ENCODE measurements around the gene CAP1.
A peak's percentile ranks its signal among the peaks of the same experiment; 100 is the strongest.

The CAP1 gene

GRCh38 chr1:40096646-40096976 is 56.1 kb downstream of the CAP1 start:
- DNase-seq (ENCODE audit: low read depth): no peak
- TF ChIP-seq CTCF (conservative IDR thresholded peaks at IDR 0.05; ENCODE audit: low read depth, low read length): no peak
- H3K4me3 ChIP-seq (ENCODE audit: low read length): peak overlapping the region; percentile 85

- peak; percentile 12 for DNase-seq (ENCODE audit: low read depth)
- H3K4me3 ChIP-seq (ENCODE audit: low read length): peak within 1 kb of the TSS; percentile 85
- TF ChIP-seq CTCF (conservative IDR thresholded peaks at IDR 0.05; ENCODE audit: low read depth, low read length): peak; percentile 24
Observed at GRCh38 chr1:40096977-40097782, 56.7 kb downstream of the CAP1 start, which contains the start of gene PPT1. PPT1 (minus strand) TSS chr1:40097252; CDS start chr1:40097238, 14 bp downstream.

- H3K4me3 ChIP-seq (ENCODE audit: low read length): no peak overlapping the region
- no peak for TF ChIP-seq CTCF (conservative IDR thresholded peaks at IDR 0.05; ENCODE audit: low read depth, low read length)
- DNase-seq (ENCODE audit: low read depth): no peak
Observed at GRCh38 chr1:40102038-40102437, 61.5 kb downstream of the CAP1 start.

- DNase-seq (ENCODE audit: low read depth): no peak
- H3K4me3 ChIP-seq (ENCODE audit: low read length): no peak overlapping the region
- TF ChIP-seq CTCF (conservative IDR thresholded peaks at IDR 0.05; ENCODE audit: low read depth, low read length): no peak
Observed at GRCh38 chr1:40102896-40103295, 62.4 kb downstream of the CAP1 start.

- no peak for TF ChIP-seq CTCF (conservative IDR thresholded peaks at IDR 0.05; ENCODE audit: low read depth, low read length)
- no peak overlapping the region for H3K4me3 ChIP-seq (ENCODE audit: low read length)
- DNase-seq (ENCODE audit: low read depth): no peak
Observed at GRCh38 chr1:40105028-40105427, 64.5 kb downstream of the CAP1 start.

GRCh38 chr1:40107290-40107959 is 66.9 kb downstream of the CAP1 start:
- no peak for DNase-seq (ENCODE audit: low read depth)
- TF ChIP-seq CTCF (conservative IDR thresholded peaks at IDR 0.05; ENCODE audit: low read depth, low read length): no peak

GRCh38 chr1:40110389-40110788 is 69.9 kb downstream of the CAP1 start:
- H3K4me3 ChIP-seq (ENCODE audit: low read length): no peak overlapping the region
- DNase-seq (ENCODE audit: low read depth): no peak
- TF ChIP-seq CTCF (conservative IDR thresholded peaks at IDR 0.05; ENCODE audit: low read depth, low read length): no peak

More at GRCh38 chr1:40107290-40107959, 66.9 kb downstream of the CAP1 start:
- no peak overlapping the region for H3K4me3 ChIP-seq (ENCODE audit: low read length)

Data from retinal pigment epithelial cell (primary cell).